PC-9 (cell line): ENCODE data around the gene ARHGAP6. TPM values are rescaled to one million over a fixed set of nuclear protein-coding genes. Genes with fewer than 3 reads are reported as not detected.
A peak's percentile ranks its signal among the peaks of the same experiment; 100 is the strongest.

ENCODE experiments used
- BruUV-seq: library from RNA; stranded (reverse); fragments of 400-500 nt; replicated peaks from 2 replicates; lab custom pipeline; 2021; lab: Mats Ljungman, UMichigan
- CTCF ChIA-PET: fragments of 300-600 bp; sonication (Branson Sonifier 250); formaldehyde crosslinking; loops from one replicate; lab custom pipeline; 2022; ENCODE audit warnings: antibody characterized with exemption; lab: Charles Lee
- POLR2A ChIA-PET: fragments of 300-600 bp; sonication (Branson Sonifier 250); formaldehyde crosslinking; loops from one replicate; lab custom pipeline; 2022; ENCODE audit warnings: antibody characterized with exemption; ENCODE audit not compliant: unreplicated experiment; lab: Charles Lee
- DNase-seq, 2 experiments: peaks; one replicate each; pipeline versions ENCODE4 v3.0.0 to v3.0.0-alpha.2; 2015 to 2022; ENCODE audit warnings: mixed read lengths in 1 of 2
- H2AFZ ChIP-seq: fragments of 200-600 bp; sonication (generic); 2 replicates; pipeline ENCODE4 v1.8.1; 2017; ENCODE audit warnings: antibody characterized with exemption
- H3F3A ChIP-seq: fragments of 200-600 bp; sonication (generic); 2 replicates; pipeline ENCODE4 v1.8.1; 2017; ENCODE audit warnings: antibody characterized with exemption, mild to moderate bottlenecking, low read depth; ENCODE audit not compliant: insufficient read depth
- H3K27ac ChIP-seq: fragments of 200-600 bp; sonication (generic); 2 replicates; pipeline ENCODE4 v1.6.1; 2016; ENCODE audit warnings: mixed run types
- H3K27me3 ChIP-seq: fragments of 200-600 bp; sonication (generic); 2 replicates; pipeline ENCODE4 v1.6.1; 2016; ENCODE audit warnings: low read depth, mixed run types; ENCODE audit not compliant: insufficient read depth
- H3K36me3 ChIP-seq: fragments of 200-600 bp; sonication (generic); 2 replicates; pipeline ENCODE4 v1.6.1; 2016; ENCODE audit warnings: low read depth, mixed run types
- H3K4me1 ChIP-seq: fragments of 200-600 bp; sonication (generic); replicated peaks from 2 replicates; pipeline ENCODE4 v1.6.1; 2016; ENCODE audit warnings: mixed run types; ENCODE audit not compliant: insufficient read depth
- H3K4me2 ChIP-seq: fragments of 200-600 bp; sonication (generic); 2 replicates; pipeline ENCODE4 v1.6.1; 2017; ENCODE audit warnings: mixed run types
- H3K4me3 ChIP-seq: fragments of 200-600 bp; sonication (generic); 2 replicates; pipeline ENCODE4 v1.6.1; 2016; ENCODE audit warnings: mixed run types
- H3K79me2 ChIP-seq: fragments of 200-600 bp; sonication (generic); 2 replicates; pipeline ENCODE4 v1.6.1; 2017; ENCODE audit warnings: low read depth, mixed run types
- H3K9me2 ChIP-seq: fragments of 200-600 bp; sonication (generic); 2 replicates; pipeline ENCODE4 v1.8.1; 2017; ENCODE audit warnings: mild to moderate bottlenecking; ENCODE audit not compliant: insufficient read depth
- H3K9me3 ChIP-seq: fragments of 200-600 bp; sonication (generic); 2 replicates; pipeline ENCODE4 v1.8.1; 2016; ENCODE audit warnings: low read depth; ENCODE audit not compliant: insufficient read depth
- H4K20me1 ChIP-seq: fragments of 200-600 bp; sonication (generic); 2 replicates; pipeline ENCODE4 v1.8.1; 2017; ENCODE audit not compliant: insufficient read depth
- CTCF ChIP-seq: fragments of 200-600 bp; sonication (generic); conservative IDR thresholded peaks from 2 replicates; pipeline ENCODE4 v1.6.1; 2017; ENCODE audit warnings: mixed run types, antibody characterized with exemption, mild to moderate bottlenecking, moderate library complexity
- EZH2 ChIP-seq: fragments of 200-600 bp; sonication (generic); IDR thresholded peaks from 2 replicates; pipeline ENCODE4 v1.8.0; 2017; ENCODE audit warnings: antibody characterized with exemption, low read depth
- intact Hi-C: fragments of 100-400 bp; cut with micrococcal nuclease; formaldehyde crosslinking; loops from one replicate; pipeline ENCODE4 v1.10.0; 2022; ENCODE audit not compliant: unreplicated experiment
- total RNA-seq: library from RNA; stranded (reverse); gene quantifications from 2 replicates; pipeline ENCODE4 v1.2.3, GENCODE V29; 2021

Gene ARHGAP6
- total RNA-seq, 1 experiment from 2014 or later: not detected

- H3K27ac ChIP-seq: no peak overlapping the region
- no peaks in the 10 kb centered on the region for H3K27me3 ChIP-seq
- TF ChIP-seq CTCF: no peak
- no peak for TF ChIP-seq EZH2
- no peaks in the 10 kb centered on the region for H3K79me2 ChIP-seq
- CTCF ChIA-PET: no interaction called here
- H3K4me3 ChIP-seq: no peak overlapping the region
- intact Hi-C loops: no loop called here
- no peak overlapping the region for H2AFZ ChIP-seq
- H4K20me1 ChIP-seq: no peaks in the 10 kb centered on the region
- BruUV-seq: no TSS peak
- H3K9me3 ChIP-seq: no peaks in the 10 kb centered on the region
- H3K9me2 ChIP-seq: no peaks in the 10 kb centered on the region
- no peak for DNase-seq
- H3K4me2 ChIP-seq: no peak overlapping the region
- no peaks in the 10 kb centered on the region for H3K36me3 ChIP-seq
- H3K4me1 ChIP-seq: no peaks in the 10 kb centered on the region
- POLR2A ChIA-PET: no interaction called here
- H3F3A ChIP-seq: no peaks in the 10 kb centered on the region
These were observed 103.2 kb downstream of the ARHGAP6 start for GRCh38 chrX:11562570-11562969.

- no peak overlapping the region for H3K27ac ChIP-seq
- no TSS peak for BruUV-seq
- no peak overlapping the region for H3K4me3 ChIP-seq
- no peak overlapping the region for H3K4me2 ChIP-seq
- intact Hi-C loops: no loop called here
- CTCF ChIA-PET: no interaction called here
- H4K20me1 ChIP-seq: no peaks in the 10 kb centered on the region
- POLR2A ChIA-PET: no interaction called here
- DNase-seq: peak; percentile 4 to 37
- no peaks in the 10 kb centered on the region for H3K27me3 ChIP-seq
- no peaks in the 10 kb centered on the region for H3K36me3 ChIP-seq
- no peaks in the 10 kb centered on the region for H3K9me2 ChIP-seq
- TF ChIP-seq CTCF: peak; percentile 32; the same call in 1 of the 2 replicates
- TF ChIP-seq EZH2: no peak
- H3K9me3 ChIP-seq: no peaks in the 10 kb centered on the region
- no peak overlapping the region for H2AFZ ChIP-seq
- no peaks in the 10 kb centered on the region for H3K79me2 ChIP-seq
- no peaks in the 10 kb centered on the region for H3F3A ChIP-seq
- no peaks in the 10 kb centered on the region for H3K4me1 ChIP-seq
These were observed 106.7 kb downstream of the ARHGAP6 start for GRCh38 chrX:11558972-11559371.

DNA sequence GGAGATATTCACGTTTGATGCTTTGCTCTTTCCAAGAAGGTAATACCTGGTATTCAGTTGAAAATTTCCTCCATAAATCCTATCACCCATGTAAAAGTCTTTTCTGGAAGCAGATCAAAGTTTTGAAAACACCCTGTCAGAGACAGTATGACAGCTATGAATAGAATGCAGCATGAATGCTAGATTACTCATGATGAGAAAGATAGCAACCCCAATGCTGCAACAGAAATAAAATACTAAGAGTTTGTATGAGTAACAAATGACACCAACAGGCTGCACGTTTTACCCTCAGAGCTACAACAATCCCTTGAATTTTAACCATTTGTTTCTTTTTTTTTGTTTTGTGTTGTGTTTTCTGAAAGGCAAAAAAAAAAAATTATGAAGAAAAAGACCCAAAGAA is 108.6 kb downstream of the ARHGAP6 start:
- Histone ChIP-seq H3K4me2 (no peak overlapping the region), H3F3A (no peaks in the 10 kb centered on the region), H4K20me1 (no peaks in the 10 kb centered on the region), H3K79me2 (no peaks in the 10 kb centered on the region), H3K4me3 (no peak overlapping the region), H3K9me2 (no peaks in the 10 kb centered on the region), H3K36me3 (no peaks in the 10 kb centered on the region), H3K27me3 (no peaks in the 10 kb centered on the region), H3K27ac (no peak overlapping the region), H3K9me3 (no peaks in the 10 kb centered on the region), H3K4me1 (no peaks in the 10 kb centered on the region), H2AFZ (no peak overlapping the region)
- no peak for TF ChIP-seq EZH2
- TF ChIP-seq CTCF: no peak
- POLR2A ChIA-PET: no interaction called here
- CTCF ChIA-PET: no interaction called here
- BruUV-seq: no TSS peak
- intact Hi-C loops: no loop called here
- DNase-seq: peak in 1 of 2 experiments; percentile 39
